KOPT-K1 (cell line): ENCODE results near the gene TCEAL3.
"Not testable (repeated sequence)": the region's sequence is repeated elsewhere in the genome, so short reads cannot be mapped to it uniquely, and the experiment has no call there.

ENCODE experiments used
- H3K27ac ChIP-seq: fragments of 200-600 bp; sonication (generic); 2 replicates; pipeline ENCODE4 v1.5.1; 2016; ENCODE audit warnings: antibody characterized with exemption, mild to moderate bottlenecking, low read depth, low read length; ENCODE audit not compliant: poor library complexity, severe bottlenecking
- H3K36me3 ChIP-seq: fragments of 200-600 bp; sonication (generic); 2 replicates; pipeline ENCODE4 v1.5.1; 2017; ENCODE audit warnings: antibody characterized with exemption, mild to moderate bottlenecking, low read length, moderate library complexity; ENCODE audit not compliant: insufficient read depth
- H3K9me3 ChIP-seq: fragments of 200-600 bp; sonication (generic); 2 replicates; pipeline ENCODE4 v1.5.1; 2017; ENCODE audit warnings: antibody characterized with exemption, low read length, mild to moderate bottlenecking; ENCODE audit not compliant: insufficient read depth, poor library complexity, severe bottlenecking

The TCEAL3 gene

DNA sequence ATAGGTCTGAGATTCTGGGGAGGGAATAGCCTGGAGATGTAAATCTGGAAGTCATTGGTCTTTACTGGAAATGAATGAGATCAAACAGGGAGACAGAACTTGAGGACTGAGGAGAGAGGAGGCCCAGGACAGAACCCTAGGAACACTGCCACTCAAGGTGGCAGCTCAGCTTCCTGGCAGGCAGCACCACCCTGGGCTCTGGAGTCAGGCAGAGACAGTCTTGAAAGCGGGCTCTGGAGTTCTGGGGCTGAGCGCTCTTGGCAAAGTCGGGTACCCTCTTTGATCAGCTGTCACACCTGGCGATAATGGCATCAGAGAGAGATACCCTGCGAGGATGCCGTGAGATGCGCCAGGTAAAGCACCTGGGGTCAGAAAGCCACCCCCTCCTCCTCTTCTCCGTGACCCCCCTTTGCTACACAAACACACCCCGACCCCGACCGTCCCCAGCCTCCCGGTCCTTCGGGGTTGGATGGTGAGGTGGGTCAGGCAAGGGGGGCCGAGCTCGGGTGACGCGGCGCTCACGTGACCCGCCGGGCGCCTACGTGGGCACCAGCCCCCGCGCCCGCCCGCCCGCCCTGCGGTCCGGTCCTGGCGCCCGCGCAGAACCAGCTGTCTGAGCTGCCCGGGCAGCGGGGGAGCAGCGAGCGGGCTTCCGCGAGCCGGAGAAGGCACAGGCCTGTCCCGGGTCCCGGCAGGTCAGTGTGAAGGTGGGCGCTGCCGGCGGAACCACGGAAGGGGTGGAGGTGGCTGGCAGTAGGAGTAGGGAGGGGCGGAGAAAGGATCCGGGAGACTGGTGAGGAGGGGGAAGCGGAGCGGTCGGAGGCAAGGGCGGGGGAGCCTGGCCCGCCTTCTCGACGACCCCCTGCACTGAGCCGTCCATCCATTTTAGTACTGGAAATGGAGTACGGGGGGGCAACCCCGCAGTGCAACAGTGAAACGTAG, at the start of gene TCEAL3:
TCEAL3 (plus strand) TSS at position 600 of the 942 bp plus-strand sequence. CDS start 1,102 bp downstream, outside the sequence.
- Histone ChIP-seq H3K36me3 (no peaks in the 10 kb centered on the region), H3K9me3 (no peaks in the 10 kb centered on the region), H3K27ac (no peak within 1 kb of the TSS)

- H3K9me3 ChIP-seq, result no peaks in the 10 kb centered on the region
- no peak overlapping the region for H3K27ac ChIP-seq
Observed at GRCh38 chrX:103560256-103560655, 47.5 kb upstream of the TCEAL3 start.

DNA sequence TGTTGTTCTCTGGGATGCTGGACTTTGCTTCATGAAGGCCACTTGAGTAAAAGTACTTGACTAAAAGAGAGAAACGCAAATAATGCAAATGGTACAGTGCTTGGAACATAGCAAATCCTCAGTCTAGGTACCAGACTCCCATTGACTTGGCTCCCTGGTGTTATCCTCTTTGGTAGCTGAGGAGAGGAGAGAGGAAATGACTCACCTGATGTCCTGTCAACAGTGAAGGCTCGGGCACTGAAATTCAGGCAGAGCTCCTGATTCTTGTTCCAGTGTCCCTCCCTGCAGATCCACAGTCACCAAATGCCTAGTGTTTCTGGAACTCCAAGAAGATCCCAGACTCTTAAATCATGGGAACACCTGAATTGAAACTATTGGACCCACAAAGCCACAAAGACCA, 45.0 kb upstream of the TCEAL3 start:
- Histone ChIP-seq H3K36me3 (no peaks in the 10 kb centered on the region), H3K9me3 (no peaks in the 10 kb centered on the region), H3K27ac (no peak overlapping the region)

More at GRCh38 chrX:103560256-103560655, 47.5 kb upstream of the TCEAL3 start:
- no peaks in the 10 kb centered on the region for H3K36me3 ChIP-seq

- Histone ChIP-seq H3K9me3 (no peaks in the 10 kb centered on the region), H3K27ac (no peak overlapping the region), H3K36me3 (no peaks in the 10 kb centered on the region)
Observed at GRCh38 chrX:103565197-103565596, 42.6 kb upstream of the TCEAL3 start.

DNA sequence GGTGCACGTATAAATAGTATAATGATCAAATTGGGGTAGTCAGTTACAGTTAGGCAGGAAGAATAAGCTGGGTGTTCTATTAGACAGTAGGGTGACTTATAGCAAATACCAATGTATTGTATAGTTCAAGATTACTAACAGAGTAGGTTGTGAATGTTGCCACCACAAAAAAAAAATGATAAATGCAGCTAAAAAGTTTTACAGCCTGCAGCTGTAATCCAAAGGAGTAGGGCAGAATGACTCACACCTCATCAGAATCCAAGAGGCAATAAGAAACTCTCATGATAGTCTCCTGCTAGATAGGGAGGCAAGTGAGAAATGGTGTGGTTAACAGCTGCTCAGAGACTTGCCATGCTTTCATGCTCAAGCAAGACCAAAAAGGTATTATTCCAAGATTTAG, 42.0 kb upstream of the TCEAL3 start:
- Histone ChIP-seq H3K9me3 (no peaks in the 10 kb centered on the region), H3K27ac (no peak overlapping the region), H3K36me3 (no peaks in the 10 kb centered on the region)

GRCh38 chrX:103571121-103571520, 36.6 kb upstream of the TCEAL3 start:
- H3K27ac ChIP-seq, result no peak overlapping the region
- H3K36me3 ChIP-seq, result no peaks in the 10 kb centered on the region
- no peaks in the 10 kb centered on the region for H3K9me3 ChIP-seq

- H3K9me3 ChIP-seq, result no peaks in the 10 kb centered on the region
- H3K27ac ChIP-seq, result no peak overlapping the region
- no peaks in the 10 kb centered on the region for H3K36me3 ChIP-seq
Observed at GRCh38 chrX:103571726-103572125, 36.0 kb upstream of the TCEAL3 start.

DNA sequence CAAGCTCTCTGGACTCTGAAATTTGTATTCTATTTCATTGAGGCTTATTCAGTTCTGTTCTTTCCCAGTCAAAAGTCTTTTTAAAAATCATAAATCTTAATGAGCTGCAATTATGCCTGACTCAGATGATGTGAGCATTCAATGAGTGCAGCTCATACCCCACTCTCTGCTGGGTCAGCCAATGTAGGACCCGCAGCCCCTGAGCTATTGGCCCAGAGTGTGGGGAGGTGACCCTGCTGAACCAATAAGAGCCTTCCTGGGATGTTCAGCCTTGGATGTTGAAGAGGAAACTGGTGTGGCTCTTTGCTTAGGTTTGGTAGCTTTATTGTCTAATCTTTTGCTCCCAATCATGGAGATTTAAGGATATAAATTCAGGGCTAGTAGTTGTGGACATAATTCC, 34.6 kb upstream of the TCEAL3 start:
- H3K27ac ChIP-seq, result no peak overlapping the region
- H3K9me3 ChIP-seq, result no peaks in the 10 kb centered on the region
- no peaks in the 10 kb centered on the region for H3K36me3 ChIP-seq

DNA sequence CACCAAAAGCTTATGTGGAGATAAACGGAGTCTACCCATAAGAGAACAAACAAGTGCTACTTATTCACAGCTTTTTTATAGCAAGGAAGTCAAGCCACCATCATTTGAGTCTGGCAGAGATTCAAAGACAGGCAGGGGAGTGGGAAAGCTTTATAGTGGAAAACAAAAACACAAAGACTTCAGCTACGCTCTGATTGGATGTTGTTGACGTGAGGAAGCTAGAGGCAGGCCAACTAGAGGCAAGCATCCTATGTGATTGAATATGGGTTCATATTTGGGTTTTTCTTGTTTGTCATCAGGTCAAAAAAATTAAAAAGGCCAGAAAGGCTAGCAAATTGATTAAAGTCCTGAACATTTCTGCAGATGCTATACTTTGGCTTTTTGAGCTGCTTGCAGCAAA, 23.2 kb upstream of the TCEAL3 start:
- Histone ChIP-seq H3K27ac (no peak overlapping the region), H3K36me3 (no peaks in the 10 kb centered on the region), H3K9me3 (peaks cover 4% of the 10 kb centered on the region)

DNA sequence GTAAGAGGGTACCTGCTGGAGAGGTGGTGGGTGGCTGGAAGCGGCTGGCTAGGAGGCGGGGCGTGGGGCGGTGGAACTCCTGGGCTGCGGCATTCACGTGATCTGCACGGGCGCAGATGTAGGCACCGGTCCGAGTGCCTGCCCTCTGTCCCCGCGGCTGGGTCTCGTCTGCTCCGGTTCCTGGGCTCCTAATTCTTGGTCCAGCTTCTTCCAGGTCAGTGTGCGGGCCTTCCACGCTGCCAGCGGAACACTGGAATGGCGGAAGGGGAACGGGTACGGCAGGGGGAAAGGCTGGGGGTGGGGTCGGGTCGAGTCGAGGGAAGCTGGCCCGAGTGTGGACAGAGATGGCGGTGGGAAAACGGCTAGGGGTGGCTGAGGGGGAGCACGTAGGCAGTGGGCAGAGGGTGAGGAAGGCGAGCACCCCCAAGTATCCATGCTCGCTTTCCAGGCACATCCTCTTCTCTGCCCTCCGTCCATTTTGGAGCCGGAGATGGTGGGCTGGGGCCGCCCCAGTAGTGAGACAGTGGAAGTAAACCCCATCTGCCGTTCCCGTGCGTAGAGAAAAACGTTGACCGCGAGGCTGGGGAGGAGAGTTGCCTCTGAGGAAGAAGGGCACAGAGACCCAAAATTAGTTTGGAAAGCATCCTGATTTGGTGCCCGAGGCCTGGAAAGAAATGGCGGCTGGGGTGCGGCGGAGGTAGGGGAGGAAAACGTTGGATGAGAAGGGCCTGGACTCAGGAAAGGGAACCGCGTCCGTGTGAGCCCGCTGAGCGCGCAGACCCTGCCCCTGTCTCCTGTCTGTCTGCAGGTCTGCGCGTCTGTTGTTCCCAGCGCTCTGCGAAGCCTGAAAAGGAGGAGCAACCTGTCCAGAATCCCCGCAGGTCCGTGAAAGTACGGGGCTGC, 22.1 kb upstream of the TCEAL3 start, which contains the start of gene TCEAL4:
TCEAL4 (plus strand) TSS at position 105 of the 903 bp plus-strand sequence. CDS start 1,161 bp downstream, outside the sequence.
- Histone ChIP-seq H3K9me3 (peaks cover 4% of the 10 kb centered on the region), H3K36me3 (no peaks in the 10 kb centered on the region), H3K27ac (no peak within 1 kb of the TSS)

DNA sequence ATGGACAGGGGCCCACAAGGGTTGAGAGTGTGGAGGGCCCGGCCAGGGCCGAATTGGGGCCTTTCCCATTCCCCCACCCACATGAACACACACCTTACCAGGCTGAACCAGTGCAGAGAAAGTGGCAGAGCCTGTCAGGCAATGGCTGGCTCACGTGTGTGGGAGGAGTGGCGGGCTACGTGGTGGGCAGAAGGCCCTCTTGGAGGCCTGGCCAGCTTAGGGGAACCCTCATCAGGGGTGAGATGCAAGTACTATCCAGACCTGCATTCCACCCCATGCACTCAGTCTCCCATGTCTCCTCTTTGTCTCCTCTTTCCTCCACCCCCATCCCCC, 21.5 kb upstream of the TCEAL3 start:
- H3K36me3 ChIP-seq, result no peaks in the 10 kb centered on the region
- H3K9me3 ChIP-seq, result peaks cover 4% of the 10 kb centered on the region
- H3K27ac ChIP-seq, result no peak overlapping the region

- Histone ChIP-seq H3K27ac (no peak overlapping the region), H3K36me3 (no peaks in the 10 kb centered on the region), H3K9me3 (peaks cover 4% of the 10 kb centered on the region)
Observed at GRCh38 chrX:103586659-103587058, 21.1 kb upstream of the TCEAL3 start.

- not testable (repeated sequence) for H3K36me3 ChIP-seq, H3K9me3 ChIP-seq, H3K27ac ChIP-seq
Observed at GRCh38 chrX:103592295-103592694, 15.5 kb upstream of the TCEAL3 start.

- not testable (repeated sequence) for H3K9me3 ChIP-seq, H3K27ac ChIP-seq, H3K36me3 ChIP-seq
Observed at GRCh38 chrX:103595202-103595601, 12.6 kb upstream of the TCEAL3 start.

DNA sequence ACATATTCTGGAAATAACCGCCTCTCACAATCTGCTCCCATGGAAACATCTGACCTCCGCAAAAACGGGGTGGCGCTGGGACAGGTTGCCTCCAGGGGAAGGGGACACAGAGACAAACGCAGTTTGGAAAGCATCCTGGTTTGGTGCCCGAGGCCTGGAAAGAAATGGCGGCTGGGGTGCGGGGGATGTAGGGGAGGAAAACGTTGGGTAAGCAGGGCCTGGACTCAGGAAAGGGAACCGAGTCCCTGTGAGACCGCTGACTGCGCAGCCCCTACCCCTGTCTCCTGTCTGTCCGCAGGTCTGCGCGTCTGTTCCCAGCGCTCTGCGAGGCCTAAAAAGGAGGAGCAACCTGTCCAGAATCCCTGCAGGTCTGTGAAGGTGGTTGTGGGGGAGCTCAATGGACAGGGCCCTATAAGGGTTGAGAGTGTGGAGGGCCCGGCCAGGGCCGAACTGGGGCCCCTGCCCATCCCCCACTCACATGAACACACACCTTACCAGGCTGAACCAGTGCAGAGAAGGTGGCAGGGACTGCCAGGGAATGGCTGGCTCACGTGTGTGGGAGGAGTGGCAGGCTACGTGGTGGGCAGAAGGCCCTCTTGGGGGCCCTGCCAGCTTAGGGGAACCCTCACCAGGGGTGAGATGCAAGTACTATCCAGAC, 672 bp downstream of the TCEAL3 start:
- Histone ChIP-seq H3K36me3 (no peaks in the 10 kb centered on the region), H3K27ac (no peak overlapping the region), H3K9me3 (no peaks in the 10 kb centered on the region)
